NCI-H187 treated with DMSO at 0.1 percent for 48 hours (cell line): Measurements from ENCODE around the gene MAPK8.
"Not testable (repeated sequence)": the region's sequence is repeated elsewhere in the genome, so short reads cannot be mapped to it uniquely, and the experiment has no call there.

ENCODE experiments used
- DNase-seq: peaks from one replicate; lab custom pipeline; 2025; lab: John Stamatoyannopoulos, UW

Gene MAPK8

GRCh38 chr10:48336978-48337599 is 30.6 kb downstream of the MAPK8 start:
- DNase-seq: no peak

DNA sequence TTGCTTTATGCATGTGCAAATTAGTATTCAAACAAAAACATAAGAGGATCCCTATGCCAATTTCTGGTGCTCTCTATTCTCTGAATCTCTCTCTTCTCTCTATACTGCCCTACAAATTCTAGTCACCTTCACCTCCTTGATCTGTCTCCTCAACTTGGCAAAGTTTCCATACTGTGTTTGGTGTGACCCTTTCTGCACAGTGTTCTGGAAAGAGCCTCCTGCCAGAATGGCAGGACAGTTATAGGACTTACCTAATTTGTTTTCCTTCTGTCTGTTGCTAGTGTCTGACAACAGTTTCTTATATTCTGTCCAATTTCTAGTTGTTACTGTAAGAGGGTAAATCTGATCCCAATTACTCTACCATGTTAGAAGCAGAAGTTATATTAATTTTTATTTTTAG is 34.3 kb downstream of the MAPK8 start:
- DNase-seq: no peak

- DNase-seq: no peak
These were observed 36.6 kb downstream of the MAPK8 start for GRCh38 chr10:48343106-48343505.

DNA sequence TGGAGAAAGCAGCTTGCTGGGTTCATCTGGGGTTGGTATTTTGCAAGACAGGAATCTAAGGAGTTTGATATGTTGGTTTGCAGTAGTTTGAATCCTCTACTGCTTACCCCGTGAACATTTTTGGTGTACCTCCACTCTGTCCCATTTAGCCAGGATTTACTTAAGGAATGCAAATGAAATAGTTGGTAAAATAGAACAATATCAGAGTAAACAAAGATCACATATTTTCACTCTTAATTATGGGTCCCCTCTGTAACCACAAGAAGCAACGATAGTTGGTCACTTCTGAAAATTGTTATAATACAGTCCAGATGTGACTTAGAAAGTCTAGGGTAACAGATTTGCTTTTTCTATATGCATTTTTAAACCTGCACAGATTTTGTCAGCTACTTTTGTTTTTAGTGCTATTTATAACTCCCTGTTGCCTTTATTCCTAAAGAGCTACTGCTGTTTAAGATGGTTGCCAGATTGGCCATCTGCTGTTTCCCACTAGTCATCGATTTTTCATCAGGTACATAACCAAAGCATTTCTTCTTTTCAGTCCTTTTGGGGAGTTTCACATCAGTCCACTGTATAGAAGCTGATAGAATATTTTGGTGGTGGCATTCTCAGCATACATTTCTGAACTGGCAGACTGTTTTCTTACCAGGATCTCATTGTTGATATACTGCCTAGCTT is 37.6 kb downstream of the MAPK8 start:
- no peak for DNase-seq

- DNase-seq: not testable (repeated sequence)
These were observed 39.8 kb downstream of the MAPK8 start for GRCh38 chr10:48346248-48346647.

DNA sequence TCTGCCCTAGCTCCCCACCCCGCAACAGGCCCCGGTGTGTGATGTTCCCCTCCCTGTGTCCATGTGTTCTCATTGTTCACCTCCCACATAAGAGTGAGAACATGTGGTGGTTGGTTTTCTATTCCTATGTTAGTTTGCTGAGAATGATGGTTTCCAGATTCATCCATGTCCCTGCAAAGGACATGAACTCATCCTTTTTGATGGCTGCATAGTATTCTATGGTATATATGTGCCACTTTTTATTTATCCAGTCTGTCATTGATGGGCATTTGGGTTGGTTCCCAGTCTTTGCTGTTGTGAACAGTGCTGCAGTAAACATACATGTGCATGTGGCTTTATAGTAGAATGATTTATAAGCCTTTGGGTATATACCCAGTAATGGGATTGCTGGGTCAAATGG is 41.1 kb downstream of the MAPK8 start:
- not testable (repeated sequence) for DNase-seq

DNA sequence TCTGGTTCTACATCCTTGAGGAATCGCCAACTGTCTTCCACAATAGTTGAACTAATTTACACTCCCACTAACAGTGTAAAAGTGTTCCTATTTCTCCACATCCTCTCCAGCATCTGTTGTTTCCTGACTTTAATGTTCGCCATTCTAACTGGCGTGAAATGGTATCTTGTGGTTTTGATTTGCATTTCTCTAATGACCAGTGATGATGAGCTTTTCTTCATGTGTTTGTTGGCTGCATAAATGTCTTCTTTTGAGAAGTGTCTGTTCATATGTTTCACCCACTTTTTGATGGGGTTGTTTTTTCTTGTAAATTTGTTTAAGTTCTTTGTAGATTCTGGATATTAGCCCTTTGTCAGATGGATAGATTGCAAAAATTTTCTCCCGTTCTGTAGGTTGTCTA is 41.5 kb downstream of the MAPK8 start:
- not testable (repeated sequence) for DNase-seq

GRCh38 chr10:48353246-48353645 is 46.8 kb downstream of the MAPK8 start:
- no peak for DNase-seq

DNA sequence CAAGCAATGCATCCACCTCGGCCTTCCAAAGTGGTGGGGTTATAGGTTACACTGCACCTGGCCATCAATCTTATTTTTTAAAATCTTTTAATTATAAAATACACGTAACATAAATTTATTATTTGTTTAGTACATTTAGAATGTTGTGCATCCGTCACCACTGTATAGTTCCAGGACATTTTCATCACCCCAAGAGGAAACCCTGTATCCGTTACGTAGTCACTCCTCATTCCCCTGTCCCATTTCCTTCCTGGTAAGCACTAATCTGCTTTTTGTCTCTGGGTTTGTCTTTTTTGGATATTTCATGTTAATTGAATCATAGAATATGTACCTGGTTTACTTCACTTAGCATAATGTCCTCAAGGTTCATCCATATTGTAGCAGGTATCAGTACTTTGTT is 51.2 kb downstream of the MAPK8 start:
- DNase-seq: no peak

DNA sequence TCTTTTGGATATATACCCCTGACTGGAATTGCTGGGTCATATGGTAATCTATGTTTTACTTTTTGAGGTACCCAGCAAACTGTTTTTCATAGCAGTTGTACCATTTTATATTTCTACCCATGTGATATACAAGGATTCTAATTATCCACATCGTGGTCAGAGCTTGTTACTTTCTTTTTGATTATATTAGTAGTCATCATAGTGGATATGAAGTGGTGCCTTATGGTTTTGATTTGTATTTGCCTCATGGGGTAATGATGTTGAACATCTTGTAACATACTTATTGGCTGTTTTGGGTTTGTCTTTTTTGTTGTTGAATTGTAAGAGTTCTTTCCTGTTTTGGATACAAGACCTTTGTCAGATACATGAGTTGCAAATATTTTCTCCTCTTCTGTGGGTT is 51.7 kb downstream of the MAPK8 start:
- no peak for DNase-seq

- DNase-seq: no peak
These were observed 52.4 kb downstream of the MAPK8 start for GRCh38 chr10:48358838-48359237.

- no peak for DNase-seq
These were observed 54.7 kb downstream of the MAPK8 start for GRCh38 chr10:48361176-48361575.

- DNase-seq: no peak
These were observed 57.3 kb downstream of the MAPK8 start for GRCh38 chr10:48363617-48364355.

- DNase-seq: no peak
These were observed 58.4 kb downstream of the MAPK8 start for GRCh38 chr10:48364659-48365405.

DNA sequence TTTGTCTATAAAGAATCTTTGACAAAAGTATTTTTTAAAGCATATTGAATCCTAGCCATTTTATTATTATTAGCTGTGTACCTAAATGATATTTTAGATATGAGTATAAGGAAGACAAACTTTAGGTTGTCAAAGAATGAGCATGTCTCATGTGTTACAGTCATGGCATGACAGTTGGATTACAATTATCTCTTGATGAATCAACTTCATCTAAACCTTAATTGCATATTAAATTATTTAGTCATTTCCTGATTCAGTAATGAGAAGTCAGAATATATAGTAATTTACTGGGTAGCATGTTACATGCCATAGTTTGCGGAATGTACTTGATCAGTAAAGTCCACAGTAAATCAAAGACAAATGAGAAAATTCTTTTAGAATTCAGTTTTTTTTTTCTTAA is 59.2 kb downstream of the MAPK8 start:
- no peak for DNase-seq

- DNase-seq: no peak
These were observed 59.8 kb downstream of the MAPK8 start for GRCh38 chr10:48366261-48366660.

DNA sequence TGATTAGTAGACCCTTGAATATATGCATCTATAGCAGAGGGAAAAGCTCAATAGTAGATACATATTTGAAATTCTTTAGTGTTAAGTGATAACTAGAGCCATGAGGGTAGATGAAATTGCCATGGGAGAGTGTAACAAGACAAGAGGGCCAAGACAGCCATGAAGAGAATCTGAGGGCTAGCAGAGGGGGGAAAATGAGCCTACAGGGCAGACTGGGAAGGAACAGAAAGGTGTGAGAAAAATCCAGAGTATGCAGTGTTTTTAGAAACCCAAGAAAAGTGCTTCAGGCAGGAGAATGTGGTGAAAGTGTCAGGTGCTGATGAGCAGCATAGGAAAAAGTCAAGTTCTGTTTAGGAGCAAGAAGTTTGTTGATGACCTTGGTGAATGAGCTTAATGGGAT is 63.0 kb downstream of the MAPK8 start:
- no peak for DNase-seq

DNA sequence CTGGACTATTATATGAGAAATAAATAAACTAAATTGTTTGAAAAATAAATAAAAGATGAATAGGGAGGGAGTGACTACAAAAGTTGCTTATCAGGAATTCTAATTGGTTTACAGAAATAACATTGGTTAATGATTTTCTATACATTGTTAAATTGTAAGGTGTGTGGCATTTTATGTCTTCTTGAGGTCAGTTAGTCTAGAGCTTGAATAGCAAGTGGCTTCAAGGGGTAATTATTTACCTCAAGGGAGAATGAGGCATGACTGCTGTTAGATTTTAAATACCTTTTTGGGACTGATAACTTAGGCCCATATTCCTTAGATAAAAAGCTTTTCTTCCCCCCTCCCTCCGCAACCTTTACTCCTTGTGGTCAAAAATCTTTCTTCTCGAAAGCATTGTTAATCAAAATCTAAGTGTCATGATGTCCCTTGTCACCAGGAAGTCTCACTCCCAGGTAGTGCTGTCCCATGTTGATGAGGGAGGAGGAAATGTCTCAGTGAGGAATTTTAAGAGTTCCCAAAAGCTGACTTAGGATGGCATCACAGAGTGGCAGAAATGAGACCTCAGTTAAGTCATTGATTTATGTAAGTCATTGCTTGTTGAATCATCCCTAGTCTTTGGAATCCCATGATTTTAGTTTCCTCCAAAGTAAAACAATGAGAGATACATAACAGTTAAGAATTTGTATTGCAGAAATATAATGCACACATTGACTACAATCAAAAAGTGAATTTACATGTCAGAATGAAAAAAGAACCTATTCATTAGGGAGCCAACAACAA is 71.5 kb downstream of the MAPK8 start:
- no peak for DNase-seq

DNA sequence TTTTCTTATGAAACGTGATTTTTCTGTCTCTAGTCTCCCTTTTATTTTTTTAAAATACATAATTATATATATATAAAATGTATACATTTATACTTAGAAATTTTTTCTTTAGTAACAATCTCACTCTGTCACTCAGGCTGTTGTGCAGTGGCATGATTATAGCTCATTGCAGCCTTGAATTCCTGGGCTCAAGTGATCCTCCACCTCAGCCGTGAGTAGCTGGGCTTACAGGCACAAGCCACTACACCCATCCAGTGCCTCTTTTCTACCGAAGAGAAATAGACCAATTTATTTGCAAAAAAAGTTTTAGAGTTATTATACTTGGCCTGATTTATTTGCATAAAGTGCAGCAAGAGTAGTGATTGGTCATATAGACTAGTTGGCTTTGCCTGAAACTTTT is 72.2 kb downstream of the MAPK8 start:
- no peak for DNase-seq

DNA sequence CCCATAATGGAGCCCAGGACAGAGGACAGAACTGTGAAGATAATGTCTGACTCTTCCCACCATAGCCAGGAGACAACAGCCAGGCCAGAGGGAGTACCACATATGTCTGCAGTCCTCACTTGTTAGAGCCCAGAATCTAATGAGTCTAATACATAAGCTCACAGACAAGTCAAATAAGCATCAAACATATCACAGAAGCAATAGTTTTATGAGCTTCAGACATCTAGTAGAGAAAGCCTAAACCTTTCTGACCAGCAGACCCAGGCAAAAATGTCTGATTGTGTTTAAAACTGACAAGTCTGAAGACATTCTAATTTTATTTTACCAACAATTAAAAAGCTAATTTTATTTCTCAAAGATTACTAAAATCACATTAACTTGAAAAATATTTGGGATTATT is 75.5 kb downstream of the MAPK8 start:
- DNase-seq: no peak

- no peak for DNase-seq
These were observed 76.5 kb downstream of the MAPK8 start for GRCh38 chr10:48382982-48383381.

GRCh38 chr10:48383393-48383792 is 76.9 kb downstream of the MAPK8 start:
- DNase-seq: no peak
